HG03432 (cell line): Measurements from ENCODE around the gene RAB6C.
"Not testable (repeated sequence)": the region's sequence is repeated elsewhere in the genome, so short reads cannot be mapped to it uniquely, and the experiment has no call there.

Experiments
- ATAC-seq: cut with Tn5 transposase; IDR thresholded peaks from one replicate; pipeline ENCODE4 v1.9.1; 2021; ENCODE audit warnings: mild to moderate bottlenecking, moderate library complexity; ENCODE audit not compliant: unreplicated experiment

RAB6C gene

GRCh38 chr2:129992415-129993006 lies 13.0 kb downstream of the RAB6C start:
- ATAC-seq: not testable (repeated sequence)

GRCh38 chr2:129993151-129993550 lies 13.7 kb downstream of the RAB6C start:
- ATAC-seq: not testable (repeated sequence)

- ATAC-seq: not testable (repeated sequence)
Observed at GRCh38 chr2:129996657-129997237, 17.3 kb downstream of the RAB6C start.

GRCh38 chr2:129998771-129999170 lies 19.3 kb downstream of the RAB6C start:
- ATAC-seq: not testable (repeated sequence)

GRCh38 chr2:130005862-130006261 lies 26.4 kb downstream of the RAB6C start:
- not testable (repeated sequence) for ATAC-seq

GRCh38 chr2:130016701-130017100 lies 37.2 kb downstream of the RAB6C start:
- ATAC-seq: not testable (repeated sequence)

GRCh38 chr2:130019402-130019801 lies 39.9 kb downstream of the RAB6C start:
- no peak for ATAC-seq

GRCh38 chr2:130020069-130020468 lies 40.6 kb downstream of the RAB6C start:
- not testable (repeated sequence) for ATAC-seq

GRCh38 chr2:130025931-130026330 lies 46.5 kb downstream of the RAB6C start:
- ATAC-seq: not testable (repeated sequence)
